ENCODE data around the gene SCAPER.
"Not testable (repeated sequence)": the region's sequence is repeated elsewhere in the genome, so short reads cannot be mapped to it uniquely, and the experiment has no call there.

Gene SCAPER

DNA sequence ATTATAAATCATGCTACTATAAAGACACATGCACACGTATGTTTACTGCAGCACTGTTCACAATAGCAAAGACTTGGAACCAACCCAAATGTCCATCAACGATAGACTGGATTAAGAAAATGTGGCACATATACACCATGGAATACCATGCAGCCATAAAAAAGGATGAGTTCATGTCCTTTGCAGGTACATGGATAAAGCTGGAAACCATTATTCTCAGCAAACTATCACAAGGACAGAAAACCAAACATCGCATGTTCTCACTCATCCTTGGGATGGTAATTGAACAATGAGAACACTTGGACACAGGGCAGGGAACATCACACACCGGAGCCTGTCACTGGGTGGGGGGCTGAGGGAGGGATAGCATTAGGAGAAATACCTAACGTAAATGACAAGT, 12.3 kb downstream of the SCAPER start:
- not testable (repeated sequence) for H3K4me3 ChIP-seq (ENCODE audit: low read depth in 1 of 2, low read length in 2 of 2); H3K36me3 ChIP-seq (ENCODE audit: control insufficient read depth in 1 of 2, insufficient read depth in 2 of 2, low read length in 2 of 2); H3K27ac ChIP-seq (ENCODE audit: low read depth, low read length); H3K9ac ChIP-seq (ENCODE audit: low read depth in 1 of 2, low read length in 2 of 2); H3K4me1 ChIP-seq (ENCODE audit: control insufficient read depth in 1 of 2, insufficient read depth in 2 of 2, low read length in 2 of 2); H3K27me3 ChIP-seq (ENCODE audit: control insufficient read depth in 1 of 2, insufficient read depth in 2 of 2, low read length in 2 of 2); H3K9me3 ChIP-seq (ENCODE audit: control insufficient read depth in 1 of 2, low read length in 2 of 2)

DNA sequence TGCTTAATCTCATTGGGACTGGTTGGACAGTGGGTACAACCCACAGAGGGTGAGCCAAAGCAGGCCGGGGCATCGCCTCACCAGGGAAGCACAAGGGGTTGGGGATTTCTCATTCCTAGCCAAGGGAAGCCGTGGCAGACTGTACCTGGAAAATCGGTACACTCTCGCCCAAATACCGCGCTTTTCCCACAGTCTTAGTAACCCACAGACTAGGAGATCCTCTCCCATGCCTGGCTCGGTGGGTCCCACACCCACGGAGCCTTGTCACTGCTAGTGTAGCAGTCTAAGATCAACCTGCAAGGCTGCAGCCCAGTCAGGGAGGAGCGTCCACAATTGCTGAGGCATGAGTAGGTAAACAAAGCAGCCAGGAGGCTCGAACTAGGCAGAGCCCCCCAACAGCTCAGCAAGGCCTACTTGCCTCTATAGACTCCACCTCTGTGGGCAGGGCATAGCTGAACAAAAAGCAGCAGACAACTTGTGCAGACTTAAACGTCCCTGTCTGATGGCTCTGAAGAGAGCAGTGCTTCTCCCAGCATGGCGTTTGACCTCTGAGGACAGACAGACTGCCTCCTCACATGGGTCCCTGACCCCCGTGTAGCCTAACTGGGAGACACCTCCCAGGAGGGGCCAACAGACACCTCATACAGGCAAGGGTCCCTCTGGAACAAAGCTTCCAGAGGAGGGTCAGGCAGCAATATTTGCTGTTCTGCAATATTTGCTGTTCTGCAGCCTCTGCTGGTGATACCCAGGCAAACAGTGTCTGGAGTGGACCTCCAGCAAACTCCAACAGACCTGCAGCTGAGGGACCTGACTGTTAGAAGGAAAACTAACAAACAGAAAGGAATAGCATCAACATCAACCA, 17.6 kb downstream of the SCAPER start:
- H3K36me3 ChIP-seq (ENCODE audit: control insufficient read depth in 1 of 2, insufficient read depth in 2 of 2, low read length in 2 of 2) = not testable (repeated sequence)

DNA sequence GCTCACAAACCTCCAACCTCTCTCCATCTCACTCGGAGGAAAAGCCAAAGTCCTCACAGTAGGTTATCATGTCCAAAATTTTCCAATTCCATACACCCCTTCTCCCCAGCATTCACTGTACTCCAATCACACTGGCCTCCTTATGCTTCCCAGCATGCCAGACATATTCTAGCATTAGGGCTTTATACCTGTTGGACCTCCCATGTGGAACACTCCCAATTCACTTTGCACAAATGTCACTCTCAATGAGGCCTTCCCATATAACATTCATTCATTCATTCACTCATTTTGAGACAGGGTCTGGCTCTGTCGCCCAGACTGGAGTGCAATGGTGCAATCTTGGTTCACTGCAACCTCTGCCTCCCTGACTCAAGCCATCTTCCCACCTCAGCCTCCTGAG, 19.9 kb downstream of the SCAPER start:
- H3K27me3 ChIP-seq (ENCODE audit: control insufficient read depth in 1 of 2, insufficient read depth in 2 of 2, low read length in 2 of 2) = no peaks in the 10 kb centered on the region
- peaks cover 3 to 8% of the 10 kb centered on the region in 2 donors for H3K36me3 ChIP-seq (ENCODE audit: control insufficient read depth in 1 of 2, insufficient read depth in 2 of 2, low read length in 2 of 2)
- H3K4me1 ChIP-seq (ENCODE audit: control insufficient read depth in 1 of 2, insufficient read depth in 2 of 2, low read length in 2 of 2) = no peaks in the 10 kb centered on the region
- no peaks in the 10 kb centered on the region for H3K9me3 ChIP-seq (ENCODE audit: control insufficient read depth in 1 of 2, low read length in 2 of 2)
- H3K4me3 ChIP-seq (ENCODE audit: low read depth in 1 of 2, low read length in 2 of 2) = no peak overlapping the region
- H3K9ac ChIP-seq (ENCODE audit: low read depth in 1 of 2, low read length in 2 of 2) = no peak overlapping the region
- no peak overlapping the region for H3K27ac ChIP-seq (ENCODE audit: low read depth, low read length)

More for the DNA sequence above, 17.6 kb downstream of the SCAPER start:
- not testable (repeated sequence) for H3K9ac ChIP-seq (ENCODE audit: low read depth in 1 of 2, low read length in 2 of 2); H3K4me3 ChIP-seq (ENCODE audit: low read depth in 1 of 2, low read length in 2 of 2); H3K9me3 ChIP-seq (ENCODE audit: control insufficient read depth in 1 of 2, low read length in 2 of 2); H3K4me1 ChIP-seq (ENCODE audit: control insufficient read depth in 1 of 2, insufficient read depth in 2 of 2, low read length in 2 of 2); H3K27ac ChIP-seq (ENCODE audit: low read depth, low read length); H3K27me3 ChIP-seq (ENCODE audit: control insufficient read depth in 1 of 2, insufficient read depth in 2 of 2, low read length in 2 of 2)

DNA sequence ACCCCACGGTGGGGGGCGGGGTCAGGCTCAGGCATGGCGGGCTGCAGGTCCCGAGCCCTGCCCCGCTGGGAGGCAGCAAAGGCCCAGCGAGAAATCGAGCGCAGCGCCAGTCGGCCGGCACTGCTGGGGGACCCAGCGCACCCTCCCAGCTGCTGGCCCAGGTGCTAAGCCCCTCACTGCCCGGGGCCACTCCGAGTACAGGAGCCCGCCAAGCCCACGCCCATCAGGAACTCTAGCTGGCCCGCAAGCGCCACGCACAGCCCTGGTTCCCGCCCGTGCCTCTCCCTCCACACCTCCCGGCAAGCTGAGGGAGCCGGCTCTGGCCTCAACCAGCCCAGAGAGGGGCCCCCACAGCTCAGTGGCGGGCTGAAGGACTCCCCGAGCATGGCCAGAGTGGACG, 29.2 kb downstream of the SCAPER start:
- H3K9ac ChIP-seq (ENCODE audit: low read depth in 1 of 2, low read length in 2 of 2) = no peak overlapping the region
- H3K4me1 ChIP-seq (ENCODE audit: control insufficient read depth in 1 of 2, insufficient read depth in 2 of 2, low read length in 2 of 2) = no peaks in the 10 kb centered on the region
- H3K9me3 ChIP-seq (ENCODE audit: control insufficient read depth in 1 of 2, low read length in 2 of 2) = no peaks in the 10 kb centered on the region
- H3K36me3 ChIP-seq (ENCODE audit: control insufficient read depth in 1 of 2, insufficient read depth in 2 of 2, low read length in 2 of 2) = peaks cover 0 to 6% of the 10 kb centered on the region in 2 donors
- H3K27me3 ChIP-seq (ENCODE audit: control insufficient read depth in 1 of 2, insufficient read depth in 2 of 2, low read length in 2 of 2) = no peaks in the 10 kb centered on the region
- H3K4me3 ChIP-seq (ENCODE audit: low read depth in 1 of 2, low read length in 2 of 2) = no peak overlapping the region
- no peak overlapping the region for H3K27ac ChIP-seq (ENCODE audit: low read depth, low read length)

DNA sequence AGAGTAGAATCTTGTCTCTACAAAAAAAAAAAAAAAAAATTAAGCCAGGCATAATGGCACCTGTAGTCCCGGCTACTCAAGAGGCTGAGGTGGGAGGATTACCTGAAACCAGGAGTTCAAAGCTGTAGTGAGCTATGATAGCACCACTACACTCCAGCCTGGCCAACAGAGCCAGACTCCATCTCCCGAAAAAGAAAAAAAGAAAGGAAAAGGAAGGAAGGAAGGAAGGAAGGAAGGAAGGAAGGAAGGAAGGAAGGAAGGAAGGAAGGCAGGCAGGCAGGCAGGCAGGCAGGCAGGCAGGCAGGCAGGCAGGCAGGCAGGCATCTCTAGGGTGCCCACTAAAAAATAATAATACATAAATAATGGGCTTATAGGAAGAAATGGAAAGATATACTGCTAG, 32.1 kb downstream of the SCAPER start:
- H3K27me3 ChIP-seq (ENCODE audit: control insufficient read depth in 1 of 2, insufficient read depth in 2 of 2, low read length in 2 of 2); H3K9ac ChIP-seq (ENCODE audit: low read depth in 1 of 2, low read length in 2 of 2); H3K4me1 ChIP-seq (ENCODE audit: control insufficient read depth in 1 of 2, insufficient read depth in 2 of 2, low read length in 2 of 2); H3K9me3 ChIP-seq (ENCODE audit: control insufficient read depth in 1 of 2, low read length in 2 of 2); H3K27ac ChIP-seq (ENCODE audit: low read depth, low read length); H3K36me3 ChIP-seq (ENCODE audit: control insufficient read depth in 1 of 2, insufficient read depth in 2 of 2, low read length in 2 of 2); H3K4me3 ChIP-seq (ENCODE audit: low read depth in 1 of 2, low read length in 2 of 2): not testable (repeated sequence)

DNA sequence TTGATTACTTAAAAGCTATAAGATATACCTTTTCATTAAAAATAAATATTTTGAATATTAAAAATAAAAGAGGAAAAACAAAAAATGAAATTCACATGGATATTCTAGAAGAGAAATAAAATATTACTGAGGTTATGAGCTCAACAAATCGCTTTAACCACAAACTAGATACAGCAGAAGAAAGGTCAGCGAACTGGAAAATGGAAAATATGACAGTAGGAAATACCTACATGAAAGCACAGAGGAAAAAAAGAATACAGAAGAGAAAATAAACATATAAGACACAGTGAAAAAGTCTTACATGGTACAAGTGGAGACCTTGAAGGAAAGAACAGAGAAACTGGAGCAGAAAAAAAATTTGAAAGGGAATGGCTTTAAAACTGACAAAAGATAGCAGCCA, 33.2 kb downstream of the SCAPER start:
- H3K9ac ChIP-seq (ENCODE audit: low read depth in 1 of 2, low read length in 2 of 2) = no peak overlapping the region
- H3K27ac ChIP-seq (ENCODE audit: low read depth, low read length) = no peak overlapping the region
- H3K36me3 ChIP-seq (ENCODE audit: control insufficient read depth in 1 of 2, insufficient read depth in 2 of 2, low read length in 2 of 2) = peaks cover 0 to 6% of the 10 kb centered on the region in 2 donors
- no peaks in the 10 kb centered on the region for H3K4me1 ChIP-seq (ENCODE audit: control insufficient read depth in 1 of 2, insufficient read depth in 2 of 2, low read length in 2 of 2)
- no peaks in the 10 kb centered on the region for H3K27me3 ChIP-seq (ENCODE audit: control insufficient read depth in 1 of 2, insufficient read depth in 2 of 2, low read length in 2 of 2)
- no peak overlapping the region for H3K4me3 ChIP-seq (ENCODE audit: low read depth in 1 of 2, low read length in 2 of 2)
- H3K9me3 ChIP-seq (ENCODE audit: control insufficient read depth in 1 of 2, low read length in 2 of 2) = no peaks in the 10 kb centered on the region

DNA sequence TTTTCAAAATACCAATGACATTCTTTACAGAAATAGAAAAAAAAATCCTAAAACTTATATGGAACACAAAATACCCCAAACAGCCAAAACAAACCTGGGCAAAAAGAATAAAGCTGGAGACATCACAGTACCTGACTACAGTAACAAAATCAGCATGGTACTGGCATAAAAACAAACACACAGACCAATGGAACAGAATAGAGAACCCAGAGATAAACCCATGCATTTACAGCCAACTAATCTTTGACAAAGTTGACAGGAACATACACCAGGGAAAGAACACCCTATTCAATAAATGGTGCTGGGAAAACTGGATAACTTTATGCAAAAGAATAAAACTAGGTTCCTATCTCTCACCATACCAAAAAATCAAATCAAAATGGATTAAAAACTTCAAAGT, 36.4 kb downstream of the SCAPER start:
- H3K27me3 ChIP-seq (ENCODE audit: control insufficient read depth in 1 of 2, insufficient read depth in 2 of 2, low read length in 2 of 2) = no peaks in the 10 kb centered on the region
- no peak overlapping the region for H3K27ac ChIP-seq (ENCODE audit: low read depth, low read length)
- no peak overlapping the region for H3K9ac ChIP-seq (ENCODE audit: low read depth in 1 of 2, low read length in 2 of 2)
- no peaks in the 10 kb centered on the region for H3K36me3 ChIP-seq (ENCODE audit: control insufficient read depth in 1 of 2, insufficient read depth in 2 of 2, low read length in 2 of 2)
- no peaks in the 10 kb centered on the region for H3K9me3 ChIP-seq (ENCODE audit: control insufficient read depth in 1 of 2, low read length in 2 of 2)
- no peak overlapping the region for H3K4me3 ChIP-seq (ENCODE audit: low read depth in 1 of 2, low read length in 2 of 2)
- no peaks in the 10 kb centered on the region for H3K4me1 ChIP-seq (ENCODE audit: control insufficient read depth in 1 of 2, insufficient read depth in 2 of 2, low read length in 2 of 2)

DNA sequence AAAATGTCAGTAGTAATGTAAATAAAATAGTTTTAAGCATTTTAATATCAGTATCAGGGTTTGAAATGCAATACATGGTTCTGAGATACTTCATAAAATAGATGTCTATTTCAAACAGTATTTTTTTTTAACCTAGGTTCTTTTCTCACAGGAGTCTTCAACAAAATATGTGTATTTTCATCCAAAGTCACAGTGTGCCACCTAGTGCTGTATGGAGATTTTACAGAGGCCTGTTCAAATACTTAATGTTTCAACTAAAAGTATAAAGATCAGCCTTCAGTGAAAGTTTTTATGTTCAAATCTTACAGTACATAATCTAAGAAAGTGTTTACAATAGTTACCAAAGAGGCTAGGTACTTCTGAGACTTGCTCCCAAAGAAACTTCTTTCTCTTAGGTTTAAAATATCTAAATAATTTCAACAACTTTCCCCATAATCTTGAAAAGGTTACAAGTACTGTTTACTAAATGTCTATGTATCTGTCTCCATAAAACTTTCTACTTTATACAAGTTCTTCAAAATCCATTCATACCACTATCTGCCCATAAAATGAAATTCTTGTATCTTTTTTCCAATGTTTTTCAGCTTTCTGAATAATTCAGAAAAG, 38.3 kb downstream of the SCAPER start:
- no peaks in the 10 kb centered on the region for H3K27me3 ChIP-seq (ENCODE audit: control insufficient read depth in 1 of 2, insufficient read depth in 2 of 2, low read length in 2 of 2)
- H3K4me3 ChIP-seq (ENCODE audit: low read depth in 1 of 2, low read length in 2 of 2) = no peak overlapping the region
- no peak overlapping the region for H3K27ac ChIP-seq (ENCODE audit: low read depth, low read length)
- no peaks in the 10 kb centered on the region for H3K9me3 ChIP-seq (ENCODE audit: control insufficient read depth in 1 of 2, low read length in 2 of 2)
- H3K9ac ChIP-seq (ENCODE audit: low read depth in 1 of 2, low read length in 2 of 2) = no peak overlapping the region
- H3K4me1 ChIP-seq (ENCODE audit: control insufficient read depth in 1 of 2, insufficient read depth in 2 of 2, low read length in 2 of 2) = peaks cover 0 to 4% of the 10 kb centered on the region in 2 donors
- no peaks in the 10 kb centered on the region for H3K36me3 ChIP-seq (ENCODE audit: control insufficient read depth in 1 of 2, insufficient read depth in 2 of 2, low read length in 2 of 2)

DNA sequence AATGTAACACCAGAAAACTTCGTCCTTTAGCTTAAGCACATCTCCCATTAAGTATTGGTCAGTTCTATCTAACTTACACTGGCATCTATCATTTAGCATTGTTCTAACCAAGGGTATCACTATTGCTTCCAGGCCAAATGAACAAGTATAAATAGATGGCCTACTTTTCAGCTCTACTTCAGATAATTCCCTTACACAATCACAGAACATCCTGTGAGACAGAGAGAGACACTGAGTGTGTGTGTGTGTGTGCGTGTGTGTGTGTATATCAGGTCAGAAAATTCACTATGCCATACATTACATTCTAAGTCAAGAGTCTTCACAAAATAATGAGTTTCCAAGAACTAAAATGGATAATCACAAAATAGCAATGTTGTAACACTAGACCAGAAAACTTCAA, 39.1 kb downstream of the SCAPER start:
- H3K9ac ChIP-seq (ENCODE audit: low read depth in 1 of 2, low read length in 2 of 2) = no peak overlapping the region
- H3K36me3 ChIP-seq (ENCODE audit: control insufficient read depth in 1 of 2, insufficient read depth in 2 of 2, low read length in 2 of 2) = no peaks in the 10 kb centered on the region
- H3K4me1 ChIP-seq (ENCODE audit: control insufficient read depth in 1 of 2, insufficient read depth in 2 of 2, low read length in 2 of 2) = peaks cover 0 to 4% of the 10 kb centered on the region in 2 donors
- H3K27me3 ChIP-seq (ENCODE audit: control insufficient read depth in 1 of 2, insufficient read depth in 2 of 2, low read length in 2 of 2) = no peaks in the 10 kb centered on the region
- no peaks in the 10 kb centered on the region for H3K9me3 ChIP-seq (ENCODE audit: control insufficient read depth in 1 of 2, low read length in 2 of 2)
- no peak overlapping the region for H3K27ac ChIP-seq (ENCODE audit: low read depth, low read length)
- no peak overlapping the region for H3K4me3 ChIP-seq (ENCODE audit: low read depth in 1 of 2, low read length in 2 of 2)

DNA sequence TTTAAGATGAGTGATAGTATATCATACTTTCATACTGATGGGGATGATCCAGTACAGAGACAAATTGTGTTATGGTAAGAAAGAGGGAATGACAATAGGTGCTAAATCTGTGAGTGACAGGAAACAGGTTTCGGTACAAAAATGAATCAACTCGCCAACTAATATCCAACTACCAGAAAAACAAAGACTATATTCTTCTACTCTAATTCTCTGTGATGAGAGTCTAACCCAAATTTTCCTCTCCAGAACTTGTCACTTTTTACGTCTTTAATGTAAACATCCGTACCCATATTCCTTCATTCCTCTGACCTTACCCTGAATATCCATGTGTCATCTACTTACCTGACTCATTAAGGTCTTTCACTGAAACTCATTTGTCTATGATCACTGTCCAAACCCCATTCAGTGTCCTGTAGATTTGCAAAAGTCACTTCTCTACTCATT, 39.6 kb downstream of the SCAPER start:
- Histone ChIP-seq H3K27me3 (ENCODE audit: control insufficient read depth in 1 of 2, insufficient read depth in 2 of 2, low read length in 2 of 2) (no peaks in the 10 kb centered on the region), H3K4me3 (ENCODE audit: low read depth in 1 of 2, low read length in 2 of 2) (no peak overlapping the region), H3K9me3 (ENCODE audit: control insufficient read depth in 1 of 2, low read length in 2 of 2) (no peaks in the 10 kb centered on the region), H3K4me1 (ENCODE audit: control insufficient read depth in 1 of 2, insufficient read depth in 2 of 2, low read length in 2 of 2) (peaks cover 0 to 4% of the 10 kb centered on the region in 2 donors), H3K9ac (ENCODE audit: low read depth in 1 of 2, low read length in 2 of 2) (no peak overlapping the region), H3K27ac (ENCODE audit: low read depth, low read length) (no peak overlapping the region), H3K36me3 (ENCODE audit: control insufficient read depth in 1 of 2, insufficient read depth in 2 of 2, low read length in 2 of 2) (no peaks in the 10 kb centered on the region)
